Embryonic facial prominence (tissue), 1 donor: ENCODE measurements around the gene WRAP53.
A peak's percentile ranks its signal among the peaks of the same experiment; 100 is the strongest.

Experiments used
- DNase-seq: peaks from one replicate; pipeline ENCODE4 v3.0.0-alpha.2; 2016; ENCODE audit errors: extremely low spot score

Gene WRAP53

DNA sequence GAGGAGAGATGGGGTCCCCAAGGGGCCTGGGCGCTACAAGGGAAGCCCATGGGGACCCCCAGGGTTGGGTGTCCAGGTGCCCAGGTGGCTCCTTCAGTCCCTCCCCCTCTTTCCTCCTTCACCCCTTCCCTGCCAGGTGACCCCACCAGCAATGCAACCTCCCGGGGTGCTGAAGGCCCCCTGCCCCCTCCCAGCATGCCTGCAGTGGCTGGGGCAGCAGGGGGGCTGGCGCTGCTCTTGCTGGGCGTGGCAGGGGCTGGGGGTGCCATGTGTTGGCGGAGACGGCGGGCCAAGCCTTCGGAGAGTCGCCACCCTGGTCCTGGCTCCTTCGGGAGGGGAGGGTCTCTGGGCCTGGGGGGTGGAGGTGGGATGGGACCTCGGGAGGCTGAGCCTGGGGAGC lies 20.8 kb downstream of the WRAP53 start:
- no peak for DNase-seq

- DNase-seq = no peak
Observed at GRCh38 chr17:7710301-7710700, 22.0 kb downstream of the WRAP53 start.

DNA sequence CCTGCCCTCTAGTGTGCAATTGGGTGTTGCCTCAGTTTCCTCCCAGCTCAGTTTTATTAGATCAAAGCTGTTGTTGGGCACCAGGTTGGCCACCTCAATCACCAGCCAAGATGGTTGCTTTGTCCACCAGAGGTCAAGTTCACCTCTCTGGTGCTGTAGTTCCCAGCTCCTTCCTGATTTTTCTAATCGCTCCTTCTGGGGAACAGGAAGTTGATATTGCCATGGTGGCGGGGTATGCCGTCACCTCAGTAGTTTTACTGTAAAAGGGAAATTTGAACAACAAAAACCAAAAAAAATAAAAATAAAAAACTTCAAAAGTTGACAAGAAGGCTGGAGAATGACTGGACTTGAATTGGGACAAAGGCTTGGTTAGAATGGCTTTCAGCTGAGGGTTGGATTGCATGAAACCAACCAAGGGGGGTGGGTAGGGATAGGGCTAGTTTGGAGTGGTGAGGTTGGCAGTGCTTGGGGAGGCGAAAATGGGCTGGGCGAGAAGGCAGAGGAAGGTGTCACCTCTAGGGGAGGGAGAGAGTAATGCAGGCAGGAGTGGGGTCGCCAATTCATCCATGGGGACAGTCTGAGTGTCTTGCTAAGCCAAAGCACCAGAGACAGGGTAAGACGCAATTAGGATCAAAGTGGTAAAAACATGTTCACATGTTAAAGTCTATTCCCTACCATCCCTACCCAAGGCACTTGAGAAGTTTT lies 22.9 kb downstream of the WRAP53 start:
- DNase-seq = no peak

DNA sequence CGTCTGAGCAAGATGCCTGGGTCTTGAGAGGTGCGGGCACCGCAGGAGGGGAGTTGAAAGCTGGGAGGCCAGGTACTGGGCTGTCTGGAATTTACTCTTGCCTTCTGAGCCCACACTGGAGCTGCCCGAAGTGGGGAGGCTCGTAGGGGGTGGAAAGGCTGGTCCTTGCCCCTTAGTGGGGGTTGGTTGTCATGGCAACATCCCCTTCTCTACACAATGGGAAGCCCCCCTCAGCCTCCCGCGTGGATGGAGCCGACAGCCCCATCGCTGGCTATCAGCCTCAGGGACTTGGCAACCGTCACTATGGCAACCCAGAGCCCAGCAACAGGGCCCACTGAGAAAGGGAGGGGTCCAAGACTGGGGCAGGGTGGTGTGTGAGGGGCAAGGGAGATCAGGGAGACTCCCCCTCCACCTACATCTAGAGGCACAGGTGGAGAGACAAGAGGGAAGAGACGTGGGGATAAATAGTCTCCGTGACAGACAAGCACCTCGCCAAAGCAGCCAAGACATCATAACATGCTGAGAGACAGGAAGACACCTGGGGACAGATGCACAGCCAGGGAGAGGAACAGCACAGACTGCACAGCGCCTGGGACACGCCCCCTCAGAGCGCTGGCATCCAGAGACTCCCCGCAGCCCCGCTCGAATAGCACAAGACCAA lies 24.0 kb downstream of the WRAP53 start:
- DNase-seq = no peak

- no peak for DNase-seq
Observed at GRCh38 chr17:7713782-7714181, 25.5 kb downstream of the WRAP53 start.

DNA sequence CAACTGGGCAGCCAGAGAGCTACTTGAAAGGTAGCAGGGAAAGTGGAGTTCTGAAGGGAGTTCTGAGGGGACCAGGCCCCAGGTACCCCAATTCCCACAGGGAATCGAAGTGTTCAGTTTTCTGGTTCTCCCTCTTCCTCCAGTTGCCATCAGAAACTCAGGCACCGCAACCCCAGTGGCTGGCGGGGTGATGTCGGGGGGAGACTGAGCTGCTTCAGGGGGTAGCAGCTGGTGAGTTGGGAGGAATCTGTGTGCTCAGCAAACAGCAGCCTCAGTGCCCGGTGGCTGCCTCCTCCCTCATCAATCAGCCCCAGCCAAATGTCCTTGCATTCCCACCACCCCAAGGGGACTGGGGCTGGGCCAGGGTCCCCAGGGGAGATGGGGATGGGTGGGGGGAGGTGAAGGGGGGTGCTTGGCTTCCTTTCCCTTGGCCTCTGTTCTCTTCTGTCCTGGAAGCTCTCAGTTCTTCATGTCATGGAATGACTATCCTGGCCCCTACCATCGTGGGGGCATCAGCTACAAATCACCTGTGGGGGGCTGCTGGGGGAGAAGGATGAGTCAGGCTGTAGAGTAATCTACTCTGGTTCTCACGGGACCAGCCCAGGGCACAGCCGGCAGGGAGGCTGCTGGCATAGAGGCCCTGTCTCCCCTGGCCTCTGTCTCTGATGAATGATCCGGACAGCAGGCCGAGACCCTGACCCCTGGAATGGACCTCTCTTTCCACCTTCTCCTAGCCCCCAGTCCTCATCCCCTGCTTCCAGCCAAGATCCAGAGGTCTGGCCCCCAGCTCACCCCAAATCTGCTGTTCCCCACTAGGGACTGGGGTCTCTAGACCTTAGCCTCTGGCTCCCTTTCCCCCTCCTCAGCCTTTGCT lies 26.7 kb downstream of the WRAP53 start:
- no peak for DNase-seq

- DNase-seq = no peak
Observed at GRCh38 chr17:7715936-7716886, 27.9 kb downstream of the WRAP53 start.

GRCh38 chr17:7716901-7717755 lies 28.9 kb downstream of the WRAP53 start, which contains the start of gene DNAH2:
TSS of gene DNAH2 (plus strand) at chr17:7717744. CDS start at chr17:7719735, 1,991 bp downstream.
- DNase-seq = peak; percentile 90

DNA sequence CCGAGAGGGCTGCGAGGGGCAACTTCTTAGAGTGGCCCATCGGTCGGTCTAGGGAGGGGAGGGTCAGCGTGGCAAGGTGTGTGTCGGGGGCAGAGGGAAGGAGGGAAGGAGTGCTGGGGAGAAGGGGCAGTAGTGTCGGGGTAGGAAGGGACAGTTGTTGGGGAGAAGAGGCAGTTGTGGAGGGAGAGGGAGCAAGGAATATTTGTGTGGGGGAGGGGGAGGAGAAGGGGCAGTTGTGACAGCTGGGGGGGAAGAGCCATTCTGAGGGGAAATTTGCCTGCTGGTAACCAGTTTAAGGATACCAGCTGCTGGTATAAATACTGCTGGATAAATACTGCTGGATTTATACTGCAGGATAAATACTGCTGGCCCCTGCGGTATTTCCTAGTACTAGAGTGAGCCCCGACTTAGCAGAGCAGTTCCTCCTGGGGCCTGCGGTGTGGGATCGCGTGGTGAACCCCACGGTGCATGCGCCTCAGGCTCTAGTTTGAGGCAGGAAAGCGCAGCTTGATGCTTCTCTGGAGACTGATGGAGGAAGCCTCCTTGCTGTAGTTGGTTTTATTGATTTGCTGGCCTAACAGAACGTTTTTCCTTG lies 29.6 kb downstream of the WRAP53 start:
- no peak for DNase-seq

DNA sequence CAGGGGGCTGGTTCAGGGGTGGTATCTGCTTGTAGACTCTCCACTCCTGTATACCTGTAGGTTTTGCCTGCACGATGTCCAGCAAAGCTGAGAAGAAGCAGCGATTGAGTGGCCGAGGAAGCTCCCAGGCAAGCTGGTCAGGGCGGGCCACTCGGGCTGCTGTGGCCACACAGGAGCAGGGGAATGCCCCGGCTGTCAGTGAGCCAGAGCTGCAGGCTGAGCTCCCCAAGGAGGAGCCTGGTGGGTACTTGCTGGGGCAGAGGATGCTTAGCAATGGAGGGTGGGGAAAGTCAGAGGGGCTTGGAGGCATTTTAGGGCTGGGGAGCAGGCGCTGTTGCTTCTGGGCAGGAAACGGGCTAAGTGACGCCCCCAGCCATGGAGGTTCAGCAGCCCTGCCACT lies 31.4 kb downstream of the WRAP53 start:
- DNase-seq = no peak

GRCh38 chr17:7720125-7720524 lies 31.8 kb downstream of the WRAP53 start:
- no peak for DNase-seq

- no peak for DNase-seq
Observed at GRCh38 chr17:7721612-7722011, 33.3 kb downstream of the WRAP53 start.

- no peak for DNase-seq
Observed at GRCh38 chr17:7727886-7728285, 39.6 kb downstream of the WRAP53 start.

DNA sequence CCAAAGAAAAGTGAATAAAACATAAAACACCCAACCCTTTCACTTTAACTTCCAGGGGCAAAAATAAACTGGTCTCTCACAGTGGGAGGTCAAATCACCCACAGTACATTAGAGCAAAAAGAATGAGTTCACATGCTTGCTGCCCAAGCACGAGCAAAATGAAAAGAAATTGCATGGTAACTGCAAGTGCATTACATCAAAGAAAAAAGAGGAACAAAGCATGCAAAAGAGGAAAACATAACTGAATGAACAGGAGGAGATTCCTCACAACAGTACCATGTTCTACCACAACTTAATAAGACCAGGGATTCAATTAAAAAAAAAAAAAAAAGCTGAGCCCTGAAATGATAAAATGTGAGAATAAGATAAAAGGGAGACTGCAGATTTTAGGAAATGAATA lies 41.5 kb downstream of the WRAP53 start:
- DNase-seq = no peak

GRCh38 chr17:7732981-7733539 lies 44.8 kb downstream of the WRAP53 start:
- DNase-seq = no peak

GRCh38 chr17:7737601-7738000 lies 49.3 kb downstream of the WRAP53 start:
- no peak for DNase-seq

DNA sequence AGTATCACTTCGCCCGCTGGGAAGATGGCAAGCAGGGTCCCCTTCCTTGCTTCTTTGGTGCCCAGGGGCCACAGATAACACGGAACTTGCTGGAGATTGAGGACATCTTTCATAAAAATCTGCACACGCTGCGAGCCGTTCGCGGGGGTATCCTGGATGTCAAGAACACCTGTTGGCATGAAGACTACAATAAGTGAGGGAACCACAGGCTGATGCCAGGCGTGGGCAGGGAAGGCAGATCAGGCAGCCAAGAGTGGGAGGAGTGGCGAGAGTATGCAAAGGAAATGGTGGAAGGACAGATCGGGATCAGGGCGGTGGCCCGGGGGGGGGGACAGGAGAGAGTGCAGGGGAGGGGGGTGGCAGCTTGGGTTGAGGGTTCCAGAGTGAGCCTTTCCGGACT lies 51.5 kb downstream of the WRAP53 start:
- no peak for DNase-seq

GRCh38 chr17:7740481-7741001 lies 52.3 kb downstream of the WRAP53 start:
- DNase-seq = no peak

DNA sequence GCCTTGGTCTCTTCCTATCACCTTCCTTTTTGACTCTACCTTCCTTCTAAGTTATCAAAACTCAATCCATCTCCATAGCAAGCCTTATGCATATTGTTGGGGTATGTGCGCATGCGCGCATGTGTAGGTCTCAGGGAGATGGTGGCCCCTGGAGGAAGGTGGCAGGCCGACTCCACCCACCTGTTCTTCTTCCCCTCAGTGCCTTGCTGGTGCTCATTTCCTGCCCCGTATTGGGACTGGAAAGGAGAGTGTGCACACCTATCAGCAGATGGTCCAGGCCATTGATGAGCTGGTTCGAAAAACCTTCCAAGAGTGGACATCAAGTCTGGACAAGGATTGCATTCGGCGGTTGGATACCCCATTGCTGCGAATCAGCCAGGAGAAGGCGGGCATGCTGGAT lies 54.5 kb downstream of the WRAP53 start:
- no peak for DNase-seq
